ENCODE results near the gene IGSF23. TPM values are rescaled to one million over a fixed set of nuclear protein-coding genes. Genes with fewer than 3 reads are reported as not detected.

The IGSF23 gene
- total RNA-seq, 1 experiment from 2014 or later: not detected

DNA sequence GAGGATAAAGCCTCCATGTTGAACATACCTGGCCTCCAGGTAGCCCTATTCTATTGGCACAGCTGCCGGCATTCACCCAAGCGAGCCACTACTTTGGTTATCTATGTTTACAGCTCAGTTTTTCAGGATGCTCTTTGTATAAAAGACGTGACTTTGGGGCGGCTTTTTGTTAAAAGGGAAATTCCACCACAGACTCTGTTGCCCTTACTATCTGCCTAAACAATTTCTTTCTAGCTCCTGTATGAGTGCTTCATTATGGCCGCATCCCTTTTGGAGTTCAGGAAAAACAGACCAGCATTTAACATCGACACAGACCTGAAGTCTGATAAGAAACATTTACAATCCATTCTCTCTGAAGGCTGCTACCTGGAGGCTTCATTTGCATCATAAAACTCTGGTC lies 9.1 kb upstream of the IGSF23 start:
- Histone ChIP-seq H4K8ac (replicated peaks; ENCODE audit: insufficient read length, low read depth, low read length) (no peak overlapping the region), H2BK12ac (ENCODE audit: insufficient read length, low read depth, low read length) (no peak overlapping the region), H3K56ac (ENCODE audit: insufficient read length, low read depth, low read length) (no peak overlapping the region), H3K27ac (ENCODE audit: insufficient read length, low read depth, low read length) (no peak overlapping the region), H2BK15ac (ENCODE audit: low read depth, low read length) (no peak overlapping the region), H2AFZ (ENCODE audit: low read length) (no peak overlapping the region), H3K79me1 (ENCODE audit: insufficient read depth, low read depth, low read length, poor library complexity, severe bottlenecking) (no peaks in the 10 kb centered on the region), H3K14ac (ENCODE audit: insufficient read depth, low read length) (no peak overlapping the region), H4K20me1 (ENCODE audit: control insufficient read depth, insufficient read depth, insufficient read length) (no peaks in the 10 kb centered on the region), H3K23me2 (ENCODE audit: insufficient read length, low read depth, low read length, poor library complexity, severe bottlenecking) (no peaks in the 10 kb centered on the region), H3K23ac (ENCODE audit: insufficient read length, low read depth, low read length) (no peak overlapping the region), H3K9ac (ENCODE audit: extremely low read depth, insufficient read length, low read length) (no peak overlapping the region), H3K27me3 (ENCODE audit: insufficient read depth, low read length) (no peaks in the 10 kb centered on the region), H2BK120ac (ENCODE audit: low read depth, low read length, poor library complexity, severe bottlenecking) (peak overlapping the region; percentile 3), H3K4me1 (ENCODE audit: insufficient read depth, low read length) (peaks cover 4% of the 10 kb centered on the region; the same call in 1 of the 2 replicates), H2BK5ac (ENCODE audit: insufficient read length, low read length) (no peak overlapping the region), H3K4me2 (ENCODE audit: insufficient read depth, insufficient read length, low read length) (no peak overlapping the region), H3K79me2 (ENCODE audit: insufficient read depth, low read length) (no peaks in the 10 kb centered on the region), H3K9me3 (ENCODE audit: control insufficient read depth, low read depth, low read length) (no peaks in the 10 kb centered on the region), H4K91ac (ENCODE audit: insufficient read length, low read depth, low read length) (no peak overlapping the region), H2BK20ac (ENCODE audit: low read depth, low read length, poor library complexity, severe bottlenecking) (no peak overlapping the region), H4K5ac (ENCODE audit: insufficient read length, low read depth, low read length) (no peak overlapping the region), H3K18ac (ENCODE audit: insufficient read length, low read depth, low read length) (no peak overlapping the region), H2AK5ac (ENCODE audit: insufficient read length, low read length) (no peak overlapping the region), H3T11ph (ENCODE audit: low read length) (no peak overlapping the region), H3K4ac (ENCODE audit: low read depth, low read length) (no peak overlapping the region)
- H3K4me1 Mint-ChIP-seq: peaks cover 39% of the 10 kb centered on the region in 2 experiments
- no peak for DNase-seq
- TF ChIP-seq, protein P1, sequence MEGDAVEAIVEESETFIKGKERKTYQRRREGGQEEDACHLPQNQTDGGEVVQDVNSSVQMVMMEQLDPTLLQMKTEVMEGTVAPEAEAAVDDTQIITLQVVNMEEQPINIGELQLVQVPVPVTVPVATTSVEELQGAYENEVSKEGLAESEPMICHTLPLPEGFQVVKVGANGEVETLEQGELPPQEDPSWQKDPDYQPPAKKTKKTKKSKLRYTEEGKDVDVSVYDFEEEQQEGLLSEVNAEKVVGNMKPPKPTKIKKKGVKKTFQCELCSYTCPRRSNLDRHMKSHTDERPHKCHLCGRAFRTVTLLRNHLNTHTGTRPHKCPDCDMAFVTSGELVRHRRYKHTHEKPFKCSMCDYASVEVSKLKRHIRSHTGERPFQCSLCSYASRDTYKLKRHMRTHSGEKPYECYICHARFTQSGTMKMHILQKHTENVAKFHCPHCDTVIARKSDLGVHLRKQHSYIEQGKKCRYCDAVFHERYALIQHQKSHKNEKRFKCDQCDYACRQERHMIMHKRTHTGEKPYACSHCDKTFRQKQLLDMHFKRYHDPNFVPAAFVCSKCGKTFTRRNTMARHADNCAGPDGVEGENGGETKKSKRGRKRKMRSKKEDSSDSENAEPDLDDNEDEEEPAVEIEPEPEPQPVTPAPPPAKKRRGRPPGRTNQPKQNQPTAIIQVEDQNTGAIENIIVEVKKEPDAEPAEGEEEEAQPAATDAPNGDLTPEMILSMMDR (conservative IDR thresholded peaks at IDR 0.05): no peak
- peak overlapping the region in 2 of 3 experiments; percentile 31 to 64; a peak in 3 of 7 replicates for H3K27ac Mint-ChIP-seq
- H3K9me3 Mint-ChIP-seq: no peaks in the 10 kb centered on the region; a peak in 1 of 5 replicates
- H3K36me3 Mint-ChIP-seq (ENCODE audit: insufficient read depth in 1 of 3, low read depth in 3 of 3): peaks cover 0 to 4% (median 2%) of the 10 kb centered on the region in 3 experiments; a peak in 2 of 7 replicates
- H3K27me3 Mint-ChIP-seq (ENCODE audit: low read depth): peaks cover 4% of the 10 kb centered on the region; the same call in 1 of the 2 replicates
- WGBS (ENCODE audit: extremely low coverage, insufficient read length, low lambda C conversion rate): no CpG with 5 or more reads among the region's 6 CpGs
- no peak overlapping the region for H3K4me3 Mint-ChIP-seq

Data from H9 (cell line).